Endothelial cell of umbilical vein (primary cell): Measurements from ENCODE around the gene POFUT2. TPM values are rescaled to one million over a fixed set of nuclear protein-coding genes. Genes with fewer than 3 reads are reported as not detected.

Experiments
- BruUV-seq: library from RNA; stranded (reverse); fragments of 400-500 nt; replicated peaks from 2 replicates; lab custom pipeline; 2021; lab: Mats Ljungman, UMichigan
- CTCF ChIA-PET: fragments of 300-600, 350-600 bp; sonication (Branson Sonifier 250); formaldehyde crosslinking; loops from one replicate; lab custom pipeline; 2021; ENCODE audit warnings: antibody characterized with exemption, inconsistent platforms; lab: Charles Lee
- POLR2A ChIA-PET: fragments of 300-600, 350-600 bp; sonication (Branson Sonifier 250); formaldehyde crosslinking; loops from one replicate; lab custom pipeline; 2021; ENCODE audit warnings: antibody characterized with exemption, inconsistent platforms; lab: Charles Lee
- DNase-seq: peaks from one replicate; pipeline ENCODE4 v3.0.0-alpha.2; 2011; ENCODE audit warnings: low read depth, low spot score
- FAIRE-seq: peaks from 2 replicates; lab custom pipeline; 2011; peaks lifted over from hg19 to GRCh38; lab: Jason Lieb, UNC
- H2AFZ ChIP-seq: 2 replicates; pipeline ENCODE4 v1.6.0; 2012; ENCODE audit warnings: low read depth, low read length, control low read depth, inconsistent platforms
- H3K27ac ChIP-seq: 2 replicates; pipeline ENCODE4 v1.5.1; 2011; ENCODE audit warnings: low read depth, mild to moderate bottlenecking, control low read depth, low read length, moderate library complexity; ENCODE audit not compliant: insufficient read depth
- H3K27me3 ChIP-seq, 2 experiments: 2 replicates each; pipeline versions ENCODE4 v1.6.0 to v1.6.1; 2011; ENCODE audit warnings: low read length in 2 of 2, mixed read lengths in 1 of 2; ENCODE audit not compliant: control insufficient read depth in 2 of 2, insufficient read depth in 2 of 2
- H3K36me3 ChIP-seq, 2 experiments: 2 replicates in 1 of 2; 3 replicates in 1 of 2; pipeline ENCODE4 v1.5.1; 2011; ENCODE audit warnings: low read length in 2 of 2, mild to moderate bottlenecking in 1 of 2, moderate library complexity in 1 of 2; ENCODE audit not compliant: control insufficient read depth in 2 of 2, insufficient read depth in 2 of 2; ENCODE audit errors: extremely low read depth in 1 of 2
- H3K4me1 ChIP-seq: 3 replicates; pipeline ENCODE4 v1.5.1; 2011; ENCODE audit warnings: mild to moderate bottlenecking, low read length; ENCODE audit not compliant: control insufficient read depth, insufficient read depth; ENCODE audit errors: extremely low read depth
- H3K4me2 ChIP-seq: 2 replicates; pipeline ENCODE4 v1.6.1; 2011; ENCODE audit warnings: low read length, control low read depth, mixed read lengths; ENCODE audit not compliant: insufficient read depth
- H3K4me3 ChIP-seq, 3 experiments: fragments of 200-600 bp in 1 of 3; sonication (generic), shearing (Covaris generic) in 1 of 3; replicated peaks in 1 of 3; 2 replicates each; pipeline ENCODE4 v1.5.1; 2011 to 2016; ENCODE audit warnings: control low read depth in 3 of 3, low read length in 3 of 3, mild to moderate bottlenecking in 2 of 3, inconsistent platforms in 1 of 3, low read depth in 1 of 3, moderate library complexity in 1 of 3; ENCODE audit not compliant: insufficient read depth in 1 of 3
- H3K79me2 ChIP-seq: 2 replicates; pipeline ENCODE4 v1.6.0; 2012; ENCODE audit warnings: low read length, inconsistent platforms; ENCODE audit not compliant: control insufficient read depth, insufficient read depth
- H3K9ac ChIP-seq: replicated peaks from 2 replicates; pipeline ENCODE3; 2011; ENCODE audit warnings: low read length, control low read depth; ENCODE audit not compliant: insufficient read depth; ENCODE audit errors: extremely low read depth
- H3K9me1 ChIP-seq: replicated peaks from 3 replicates; pipeline ENCODE4 v1.6.0; 2011; ENCODE audit warnings: mild to moderate bottlenecking, low read length; ENCODE audit not compliant: control insufficient read depth, insufficient read depth; ENCODE audit errors: extremely low read depth
- H3K9me3 ChIP-seq: replicated peaks from 2 replicates; pipeline ENCODE4 v1.5.1; 2012; ENCODE audit warnings: low read length, inconsistent platforms; ENCODE audit not compliant: control insufficient read depth, insufficient read depth
- H4K20me1 ChIP-seq: replicated peaks from 2 replicates; pipeline ENCODE3; 2011; ENCODE audit warnings: mild to moderate bottlenecking, low read length; ENCODE audit not compliant: control insufficient read depth, insufficient read depth; ENCODE audit errors: extremely low read depth
- EZH2 ChIP-seq: IDR thresholded peaks from 2 replicates; pipeline ENCODE4 v1.6.1; 2012; ENCODE audit warnings: borderline replicate concordance, low read depth, mild to moderate bottlenecking, moderate library complexity, low read length, inconsistent platforms; ENCODE audit not compliant: severe bottlenecking
- FOS ChIP-seq: IDR thresholded peaks from 2 replicates; pipeline ENCODE4 v1.6.1; 2011; ENCODE audit warnings: mild to moderate bottlenecking, low read length, moderate library complexity, borderline replicate concordance; ENCODE audit not compliant: insufficient read depth
- GATA2 ChIP-seq: IDR thresholded peaks from 2 replicates; pipeline ENCODE4 v1.7.0; 2011; ENCODE audit warnings: low read depth, mild to moderate bottlenecking, moderate library complexity, mixed read lengths, low read length; ENCODE audit not compliant: insufficient read length, insufficient read depth
- JUN ChIP-seq: IDR thresholded peaks from 2 replicates; pipeline ENCODE4 v1.6.1; 2011; ENCODE audit warnings: borderline replicate concordance, low read depth; ENCODE audit not compliant: insufficient read length, insufficient read depth
- MYC ChIP-seq: IDR thresholded peaks from one replicate; pipeline ENCODE4 v1.6.1; 2011; ENCODE audit warnings: mild to moderate bottlenecking, low read depth, low read length
- POLR2A ChIP-seq: IDR thresholded peaks from 2 replicates; pipeline ENCODE4 v1.6.1; 2012; ENCODE audit warnings: low read depth, mild to moderate bottlenecking, control low read depth, low read length
- POLR2AphosphoS5 ChIP-seq: IDR thresholded peaks from 2 replicates; pipeline ENCODE4 v1.6.1; 2012; ENCODE audit warnings: low read depth, mild to moderate bottlenecking, control low read depth, low read length, moderate library complexity; ENCODE audit not compliant: insufficient read depth
- dilution Hi-C: fragments of 300-500 bp; cut with MboI; formaldehyde crosslinking; loops from one replicate; pipeline ENCODE4 v1.15.0; 2019; ENCODE audit warnings: low sequenced_read_pairs; ENCODE audit not compliant: extremely low pct_ligation_motif_present
- intact Hi-C: fragments of 100-400 bp; cut with micrococcal nuclease; formaldehyde crosslinking; loops from one replicate; pipeline ENCODE4 v1.10.0; 2022
- polyA plus RNA-seq, 4 experiments: library from polyadenylated mRNA; depleted of rRNA in 3 of 4; stranded (reverse) in 3 of 4; unstranded in 1 of 4; fragments of >200 nt; gene quantifications; 2 replicates each; pipeline versions ENCODE4 v1.2.1 to v1.2.3, GENCODE V29; 2011 to 2012; ENCODE audit warnings: missing spikeins in 1 of 4
- total RNA-seq: library from RNA; stranded (reverse); gene quantifications from 2 replicates; pipeline ENCODE4 v1.2.3, GENCODE V29; 2021
- TF ChIP-seq, protein P1 (sequence below), 2 donors: IDR thresholded peaks; 1 replicate in 1 of 2; 2 replicates in 1 of 2; pipeline ENCODE4 v1.5.1; 2011; ENCODE audit warnings: low read length in 2 of 2, mild to moderate bottlenecking in 2 of 2, moderate library complexity in 2 of 2, control low read depth in 1 of 2, inconsistent platforms in 1 of 2, low read depth in 1 of 2; ENCODE audit not compliant: insufficient read depth in 1 of 2; ENCODE audit errors: extremely low read depth in 1 of 2
- TF ChIP-seq, protein P2 (sequence below): IDR thresholded peaks from 2 replicates; pipeline ENCODE4 v1.6.1; 2011; ENCODE audit not compliant: insufficient read depth, insufficient read length

POFUT2 gene
- total and polyA plus RNA-seq, 2 donors (not counting 3 experiments of a cell fraction or from before 2014, with no cell fraction given) = 30.7 to 47.5 TPM

DNA sequence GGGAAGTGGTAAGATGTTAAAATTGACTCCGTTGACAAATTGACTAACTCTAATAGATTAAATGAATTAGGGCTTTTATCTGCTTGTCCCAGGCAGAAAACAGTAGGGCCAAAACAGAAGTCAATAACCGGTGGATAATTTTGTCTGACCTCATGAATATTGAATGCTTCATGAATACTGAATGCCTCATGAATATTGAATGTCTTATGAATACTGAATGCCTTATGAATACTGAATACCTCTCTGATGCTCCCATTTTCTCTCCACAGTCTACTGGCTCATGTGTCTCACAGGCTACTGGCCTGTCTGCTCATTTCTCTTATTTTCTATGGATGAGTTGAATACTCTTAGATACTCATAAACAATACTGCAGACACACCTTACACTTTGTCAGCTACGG lies 56.0 kb downstream of the POFUT2 start:
- Histone ChIP-seq H3K9ac (no peak overlapping the region), H3K4me3 (no peak overlapping the region), H3K9me3 (no peaks in the 10 kb centered on the region), H3K36me3 (no peaks in the 10 kb centered on the region), H3K4me2 (no peak overlapping the region), H3K79me2 (no peaks in the 10 kb centered on the region), H2AFZ (no peak overlapping the region), H3K4me1 (no peaks in the 10 kb centered on the region), H3K9me1 (no peaks in the 10 kb centered on the region), H3K27me3 (peaks cover 6 to 16% of the 10 kb centered on the region in 2 experiments), H3K27ac (no peak overlapping the region), H4K20me1 (no peaks in the 10 kb centered on the region)
- FAIRE-seq (no peak), DNase-seq (no peak)
- intact Hi-C loops (no loop called here), dilution Hi-C loops (no loop called here)
- TF ChIP-seq POLR2AphosphoS5 = no peak
- TF ChIP-seq, protein P1, sequence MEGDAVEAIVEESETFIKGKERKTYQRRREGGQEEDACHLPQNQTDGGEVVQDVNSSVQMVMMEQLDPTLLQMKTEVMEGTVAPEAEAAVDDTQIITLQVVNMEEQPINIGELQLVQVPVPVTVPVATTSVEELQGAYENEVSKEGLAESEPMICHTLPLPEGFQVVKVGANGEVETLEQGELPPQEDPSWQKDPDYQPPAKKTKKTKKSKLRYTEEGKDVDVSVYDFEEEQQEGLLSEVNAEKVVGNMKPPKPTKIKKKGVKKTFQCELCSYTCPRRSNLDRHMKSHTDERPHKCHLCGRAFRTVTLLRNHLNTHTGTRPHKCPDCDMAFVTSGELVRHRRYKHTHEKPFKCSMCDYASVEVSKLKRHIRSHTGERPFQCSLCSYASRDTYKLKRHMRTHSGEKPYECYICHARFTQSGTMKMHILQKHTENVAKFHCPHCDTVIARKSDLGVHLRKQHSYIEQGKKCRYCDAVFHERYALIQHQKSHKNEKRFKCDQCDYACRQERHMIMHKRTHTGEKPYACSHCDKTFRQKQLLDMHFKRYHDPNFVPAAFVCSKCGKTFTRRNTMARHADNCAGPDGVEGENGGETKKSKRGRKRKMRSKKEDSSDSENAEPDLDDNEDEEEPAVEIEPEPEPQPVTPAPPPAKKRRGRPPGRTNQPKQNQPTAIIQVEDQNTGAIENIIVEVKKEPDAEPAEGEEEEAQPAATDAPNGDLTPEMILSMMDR (IDR thresholded peaks at IDR 0.05; ENCODE audit: extremely low read depth in 1 of 2, insufficient read depth in 1 of 2, low read depth in 1 of 2, low read length in 2 of 2) = no peak
- TF ChIP-seq GATA2 = no peak
- no peak for TF ChIP-seq JUN
- no peak for TF ChIP-seq EZH2
- no peak for TF ChIP-seq POLR2A
- TF ChIP-seq, protein P2, sequence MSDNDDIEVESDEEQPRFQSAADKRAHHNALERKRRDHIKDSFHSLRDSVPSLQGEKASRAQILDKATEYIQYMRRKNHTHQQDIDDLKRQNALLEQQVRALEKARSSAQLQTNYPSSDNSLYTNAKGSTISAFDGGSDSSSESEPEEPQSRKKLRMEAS = no peak
- no peak for TF ChIP-seq FOS
- no peak for TF ChIP-seq MYC
- ChIA-PET POLR2A (no interaction called here), CTCF (no interaction called here)
- no TSS peak for BruUV-seq
